HCT116 (cell line): ENCODE results near the gene DCTN3. TPM values are rescaled to one million over a fixed set of nuclear protein-coding genes. Genes with fewer than 3 reads are reported as not detected.

Experiments
- ATAC-seq: fragments of 200-7000 bp; cut with Tn5 transposase; 2 replicates; pipeline ENCODE4 v1.9.1; 2020; ENCODE audit warnings: mild to moderate bottlenecking, moderate library complexity
- BruUV-seq: library from RNA; stranded (reverse); fragments of 400-500 nt; replicated peaks from 2 replicates; lab custom pipeline; 2021; lab: Mats Ljungman, UMichigan
- CTCF ChIA-PET: fragments of 300-600 bp; sonication (Branson Sonifier 250); formaldehyde crosslinking; loops from one replicate; lab custom pipeline; 2021; ENCODE audit warnings: antibody characterized with exemption; lab: Charles Lee
- POLR2A ChIA-PET: fragments of 300-600, 350-600 bp; sonication (Branson Sonifier 250); formaldehyde crosslinking; loops from one replicate; lab custom pipeline; 2021; ENCODE audit warnings: antibody characterized with exemption; lab: Charles Lee
- RAD21 ChIA-PET, 2 experiments: fragments of 300-600 bp; sonication (Branson Sonifier 250); formaldehyde crosslinking; loops; one replicate each; lab custom pipeline; 2023; ENCODE audit warnings: low total read pairs in 2 of 2; ENCODE audit not compliant: uncharacterized antibody in 2 of 2, unreplicated experiment in 2 of 2, low non-redundant PET in 1 of 2; lab: Charles Lee
- DNase-seq: peaks from one replicate; pipeline ENCODE4 v3.0.0-alpha.2; 2010; ENCODE audit warnings: low read depth, low spot score
- H2AFZ ChIP-seq: fragments of 200-600 bp; shearing (Covaris generic), sonication (generic); 2 replicates; pipeline ENCODE4 v1.6.1; 2017; ENCODE audit warnings: low read depth, mixed run types, mixed read lengths, antibody characterized with exemption, low read length; ENCODE audit not compliant: poor library complexity, severe bottlenecking
- H3K27ac ChIP-seq: 2 replicates; pipeline ENCODE4 v1.5.1; 2012; ENCODE audit warnings: low read depth, low read length
- H3K27me3 ChIP-seq: fragments of 200-600 bp; sonication (generic); 2 replicates; pipeline ENCODE4 v1.6.1; 2016; ENCODE audit warnings: mixed run types, low read length, mixed read lengths; ENCODE audit not compliant: insufficient read depth
- H3K36me3 ChIP-seq, 2 experiments: fragments of 200-500 bp in 1 of 2; fragments of 200-600 bp in 1 of 2; sonication (Bioruptor generic) in 1 of 2; sonication (generic) in 1 of 2; 2 replicates each; pipeline versions ENCODE4 v1.5.1 to v1.6.1; 2014 to 2016; ENCODE audit warnings: low read length in 2 of 2, inconsistent platforms in 1 of 2, mixed read lengths in 1 of 2, mixed run types in 1 of 2; ENCODE audit not compliant: insufficient read depth in 2 of 2, control insufficient read depth in 1 of 2
- H3K4me1 ChIP-seq, 2 experiments: fragments of 200-600 bp in 1 of 2; sonication (generic) in 1 of 2; 2 replicates each; pipeline versions ENCODE4 v1.5.1 to v1.6.1; 2012 to 2017; ENCODE audit warnings: low read length in 2 of 2, inconsistent platforms in 1 of 2, mild to moderate bottlenecking in 1 of 2, mixed read lengths in 1 of 2, mixed run types in 1 of 2, moderate library complexity in 1 of 2; ENCODE audit not compliant: insufficient read depth in 2 of 2, control insufficient read depth in 1 of 2
- H3K4me2 ChIP-seq: fragments of 200-600 bp; sonication (generic); 2 replicates; pipeline ENCODE4 v1.6.1; 2017; ENCODE audit warnings: mixed run types, low read length, mixed read lengths
- H3K4me3 ChIP-seq, 2 experiments: fragments of 200-600 bp in 1 of 2; sonication (generic) in 1 of 2; replicated peaks in 1 of 2; 2 replicates each; pipeline ENCODE4 v1.5.1; 2011 to 2016; ENCODE audit warnings: low read length in 2 of 2, control low read depth in 1 of 2, low read depth in 1 of 2, mild to moderate bottlenecking in 1 of 2, mixed read lengths in 1 of 2, mixed run types in 1 of 2
- H3K79me2 ChIP-seq: fragments of 200-600 bp; sonication (generic); 2 replicates; pipeline ENCODE4 v1.6.1; 2017; ENCODE audit warnings: mild to moderate bottlenecking, mixed run types, low read length, moderate library complexity, mixed read lengths; ENCODE audit not compliant: insufficient read depth
- H3K9ac ChIP-seq: fragments of 200-600 bp; sonication (generic); 2 replicates; pipeline ENCODE4 v1.6.1; 2016; ENCODE audit warnings: low read length, mixed read lengths
- H3K9me2 ChIP-seq: fragments of 200-600 bp; sonication (generic), shearing (Covaris generic); 2 replicates; pipeline ENCODE4 v1.6.1; 2017; ENCODE audit warnings: mixed run types, mild to moderate bottlenecking, moderate library complexity; ENCODE audit not compliant: insufficient read depth
- H3K9me3 ChIP-seq, 2 experiments: fragments of 200-500 bp in 1 of 2; fragments of 200-600 bp in 1 of 2; sonication (Bioruptor generic) in 1 of 2; sonication (generic) in 1 of 2; 2 replicates each; pipeline ENCODE4 v1.6.1; 2014 to 2017; ENCODE audit warnings: low read length in 2 of 2, mixed read lengths in 2 of 2, inconsistent platforms in 1 of 2, low read depth in 1 of 2, mild to moderate bottlenecking in 1 of 2, mixed run types in 1 of 2, moderate library complexity in 1 of 2; ENCODE audit not compliant: control insufficient read depth in 1 of 2, insufficient read depth in 1 of 2
- H4K20me1 ChIP-seq: fragments of 200-600 bp; sonication (generic), shearing (Covaris generic); 2 replicates; pipeline ENCODE4 v1.6.1; 2017; ENCODE audit warnings: mixed run types, mild to moderate bottlenecking, moderate library complexity; ENCODE audit not compliant: insufficient read depth
- CBX3 ChIP-seq: IDR thresholded peaks from 2 replicates; pipeline ENCODE4 v1.6.1; 2012; ENCODE audit warnings: low read depth
- CEBPB ChIP-seq: IDR thresholded peaks from 2 replicates; pipeline ENCODE4 v1.6.1; 2012; ENCODE audit warnings: low read depth
- EZH2 ChIP-seq: fragments of 200-600 bp; sonication (generic); IDR thresholded peaks from 2 replicates; pipeline ENCODE4 v1.6.1; 2017; ENCODE audit warnings: antibody characterized with exemption, mixed run types
- EZH2phosphoT487 ChIP-seq: fragments of 200-600 bp; IDR thresholded peaks from 2 replicates; pipeline ENCODE4 v1.6.1; 2018; ENCODE audit warnings: antibody characterized with exemption, borderline replicate concordance
- JUND ChIP-seq: IDR thresholded peaks from 2 replicates; pipeline ENCODE4 v1.6.1; 2012
- POLR2A ChIP-seq: IDR thresholded peaks from 2 replicates; pipeline ENCODE4 v1.7.0; 2011; ENCODE audit warnings: borderline replicate concordance; ENCODE audit not compliant: insufficient read depth, insufficient read length; ENCODE audit errors: extremely low read depth
- SP1 ChIP-seq: IDR thresholded peaks from 2 replicates; pipeline ENCODE4 v1.6.1; 2012; ENCODE audit warnings: low read depth
- SRF ChIP-seq: IDR thresholded peaks from 2 replicates; pipeline ENCODE4 v1.6.1; 2012; ENCODE audit warnings: low read depth
- ZFX ChIP-seq: fragments of 450-650 bp; IDR thresholded peaks from 2 replicates; pipeline ENCODE4 v1.6.1; 2017
- intact Hi-C: fragments of 100-400 bp; cut with micrococcal nuclease; formaldehyde crosslinking; loops from 2 replicates; pipeline ENCODE4 v1.10.0; 2022
- total RNA-seq: library from RNA; stranded (reverse); gene quantifications from one replicate; pipeline ENCODE4 v1.2.1, GENCODE V29; 2021; ENCODE audit not compliant: unreplicated experiment
- TF ChIP-seq, protein P1 (sequence below): IDR thresholded peaks from 2 replicates; pipeline ENCODE4 v1.6.1; 2011; ENCODE audit warnings: mild to moderate bottlenecking, low read length, moderate library complexity; ENCODE audit not compliant: insufficient replicate concordance; ENCODE audit errors: extremely low read depth
- TF ChIP-seq, protein P2 (sequence below), 3 experiments: fragments of 200-600 bp in 1 of 3; sonication (generic) in 1 of 3; IDR thresholded peaks in 2 of 3; conservative IDR thresholded peaks in 1 of 3; 2 replicates each; pipeline ENCODE4 v1.5.1; 2012 to 2017; ENCODE audit warnings: low read depth in 2 of 3, low read length in 2 of 3, antibody characterized with exemption in 1 of 3, borderline replicate concordance in 1 of 3, control low read depth in 1 of 3, mild to moderate bottlenecking in 1 of 3, mixed read lengths in 1 of 3, mixed run types in 1 of 3, moderate library complexity in 1 of 3; ENCODE audit not compliant: insufficient read depth in 1 of 3
- TF ChIP-seq, protein P3 (sequence below): IDR thresholded peaks from 2 replicates; pipeline ENCODE4 v1.6.1; 2012
- TF ChIP-seq, protein P4 (sequence below): IDR thresholded peaks from 2 replicates; pipeline ENCODE4 v1.6.1; 2012; ENCODE audit warnings: low read depth

Gene DCTN3
- total RNA-seq, 1 experiment from 2014 or later: 64.0 TPM

DNA sequence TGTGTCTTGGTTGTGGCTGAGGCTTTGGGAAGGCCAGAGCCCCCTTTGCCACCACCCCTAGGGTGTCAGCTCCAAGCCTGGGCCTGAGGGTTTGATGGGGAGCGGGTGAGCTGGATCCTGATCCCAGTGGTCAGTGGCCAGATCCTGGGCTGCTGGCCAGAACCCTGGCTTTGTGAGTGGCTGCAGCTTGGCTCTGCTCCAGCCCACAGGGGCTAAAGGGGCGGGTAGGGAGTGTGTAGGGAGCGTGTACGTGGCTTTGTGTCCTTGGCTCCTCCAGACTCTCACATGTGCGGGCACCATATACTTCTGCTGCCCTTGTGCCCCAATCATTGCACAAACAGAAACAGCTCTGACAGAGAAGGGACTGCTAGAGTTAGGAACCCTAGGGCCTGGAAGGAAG lies 30.5 kb upstream of the DCTN3 start:
- H3K4me1 ChIP-seq: peaks cover 24 to 49% of the 10 kb centered on the region in 2 experiments
- H3K9me2 ChIP-seq: no peaks in the 10 kb centered on the region
- H2AFZ ChIP-seq: no peak overlapping the region
- BruUV-seq: no TSS peak
- peaks cover 0 to 6% of the 10 kb centered on the region in 2 experiments; a peak in 1 of 4 replicates for H3K36me3 ChIP-seq
- ATAC-seq: no peak
- TF ChIP-seq JUND: no peak
- TF ChIP-seq, protein P1, sequence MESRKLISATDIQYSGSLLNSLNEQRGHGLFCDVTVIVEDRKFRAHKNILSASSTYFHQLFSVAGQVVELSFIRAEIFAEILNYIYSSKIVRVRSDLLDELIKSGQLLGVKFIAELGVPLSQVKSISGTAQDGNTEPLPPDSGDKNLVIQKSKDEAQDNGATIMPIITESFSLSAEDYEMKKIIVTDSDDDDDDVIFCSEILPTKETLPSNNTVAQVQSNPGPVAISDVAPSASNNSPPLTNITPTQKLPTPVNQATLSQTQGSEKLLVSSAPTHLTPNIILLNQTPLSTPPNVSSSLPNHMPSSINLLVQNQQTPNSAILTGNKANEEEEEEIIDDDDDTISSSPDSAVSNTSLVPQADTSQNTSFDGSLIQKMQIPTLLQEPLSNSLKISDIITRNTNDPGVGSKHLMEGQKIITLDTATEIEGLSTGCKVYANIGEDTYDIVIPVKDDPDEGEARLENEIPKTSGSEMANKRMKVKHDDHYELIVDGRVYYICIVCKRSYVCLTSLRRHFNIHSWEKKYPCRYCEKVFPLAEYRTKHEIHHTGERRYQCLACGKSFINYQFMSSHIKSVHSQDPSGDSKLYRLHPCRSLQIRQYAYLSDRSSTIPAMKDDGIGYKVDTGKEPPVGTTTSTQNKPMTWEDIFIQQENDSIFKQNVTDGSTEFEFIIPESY: no peak
- ChIA-PET CTCF (interaction anchor here (0.9 to 1.4 kb wide), 3 partner anchors 15 to 110 kb away, joined by 3 to 4 read pairs (median 4); no protein-coding TSS in a partner anchor), POLR2A (no interaction called here), RAD21 (no interaction called here)
- no peak overlapping the region; the same call in 1 of the 2 replicates for H3K9ac ChIP-seq
- H3K27ac ChIP-seq: 0 out of 2 replicates have a peak overlapping the region, but pooled peaks have one; percentile 50
- H3K27me3 ChIP-seq: no peaks in the 10 kb centered on the region
- peak overlapping the region; percentile 83 for H3K4me2 ChIP-seq
- intact Hi-C loops: no loop called here
- peak overlapping the region in 1 of 2 experiments; percentile 61; a peak in 1 of 4 replicates for H3K4me3 ChIP-seq
- DNase-seq: no peak
- no peaks in the 10 kb centered on the region for H4K20me1 ChIP-seq
- H3K79me2 ChIP-seq: peaks cover 6% of the 10 kb centered on the region; the same call in 1 of the 2 replicates
- no peaks in the 10 kb centered on the region for H3K9me3 ChIP-seq

DNA sequence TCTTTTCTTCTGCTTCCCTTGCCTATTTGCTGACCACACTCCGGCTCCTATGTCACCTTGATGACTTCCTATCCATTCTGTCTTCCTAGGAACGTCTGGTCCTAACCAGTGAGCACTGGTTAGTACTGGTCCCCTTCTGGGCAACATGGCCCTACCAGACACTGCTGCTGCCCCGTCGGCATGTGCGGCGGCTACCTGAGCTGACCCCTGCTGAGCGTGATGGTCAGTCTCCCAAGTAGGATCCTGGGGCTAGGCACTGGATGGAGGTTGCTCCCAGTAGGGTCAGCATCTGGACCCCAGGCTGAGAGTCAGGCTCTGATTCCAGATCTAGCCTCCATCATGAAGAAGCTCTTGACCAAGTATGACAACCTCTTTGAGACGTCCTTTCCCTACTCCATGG lies 28.4 kb upstream of the DCTN3 start:
- POLR2A ChIA-PET: no interaction called here
- H3K9ac ChIP-seq: no peak overlapping the region
- peaks cover 0 to 6% of the 10 kb centered on the region in 2 experiments; a peak in 1 of 4 replicates for H3K36me3 ChIP-seq
- H4K20me1 ChIP-seq: no peaks in the 10 kb centered on the region
- peaks cover 25 to 54% of the 10 kb centered on the region in 2 experiments for H3K4me1 ChIP-seq
- no TSS peak for BruUV-seq
- H3K4me3 ChIP-seq: no peak overlapping the region
- H3K4me2 ChIP-seq: no peak overlapping the region
- CTCF ChIA-PET: no interaction called here
- no peaks in the 10 kb centered on the region for H3K9me2 ChIP-seq
- no peaks in the 10 kb centered on the region for H3K27me3 ChIP-seq
- RAD21 ChIA-PET: no interaction called here
- no peak for ATAC-seq
- no peaks in the 10 kb centered on the region for H3K9me3 ChIP-seq
- H2AFZ ChIP-seq: no peak overlapping the region
- no peak for DNase-seq
- H3K79me2 ChIP-seq: peaks cover 6% of the 10 kb centered on the region; the same call in 1 of the 2 replicates
- intact Hi-C loops: no loop called here
- H3K27ac ChIP-seq: no peak overlapping the region
- TF ChIP-seq CEBPB (no peak), JUND (no peak), EZH2phosphoT487 (no peak), CBX3 (no peak), ZFX (no peak), SRF (no peak), SP1 (no peak), POLR2A (no peak), EZH2 (no peak)
- TF ChIP-seq, protein P2, sequence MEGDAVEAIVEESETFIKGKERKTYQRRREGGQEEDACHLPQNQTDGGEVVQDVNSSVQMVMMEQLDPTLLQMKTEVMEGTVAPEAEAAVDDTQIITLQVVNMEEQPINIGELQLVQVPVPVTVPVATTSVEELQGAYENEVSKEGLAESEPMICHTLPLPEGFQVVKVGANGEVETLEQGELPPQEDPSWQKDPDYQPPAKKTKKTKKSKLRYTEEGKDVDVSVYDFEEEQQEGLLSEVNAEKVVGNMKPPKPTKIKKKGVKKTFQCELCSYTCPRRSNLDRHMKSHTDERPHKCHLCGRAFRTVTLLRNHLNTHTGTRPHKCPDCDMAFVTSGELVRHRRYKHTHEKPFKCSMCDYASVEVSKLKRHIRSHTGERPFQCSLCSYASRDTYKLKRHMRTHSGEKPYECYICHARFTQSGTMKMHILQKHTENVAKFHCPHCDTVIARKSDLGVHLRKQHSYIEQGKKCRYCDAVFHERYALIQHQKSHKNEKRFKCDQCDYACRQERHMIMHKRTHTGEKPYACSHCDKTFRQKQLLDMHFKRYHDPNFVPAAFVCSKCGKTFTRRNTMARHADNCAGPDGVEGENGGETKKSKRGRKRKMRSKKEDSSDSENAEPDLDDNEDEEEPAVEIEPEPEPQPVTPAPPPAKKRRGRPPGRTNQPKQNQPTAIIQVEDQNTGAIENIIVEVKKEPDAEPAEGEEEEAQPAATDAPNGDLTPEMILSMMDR (IDR thresholded peaks at IDR 0.05 in 2 of 3, conservative IDR thresholded peaks at IDR 0.05 in 1 of 3; ENCODE audit: borderline replicate concordance in 1 of 3, insufficient read depth in 1 of 3, low read depth in 2 of 3, low read length in 2 of 3): no peak
- TF ChIP-seq, protein P3, sequence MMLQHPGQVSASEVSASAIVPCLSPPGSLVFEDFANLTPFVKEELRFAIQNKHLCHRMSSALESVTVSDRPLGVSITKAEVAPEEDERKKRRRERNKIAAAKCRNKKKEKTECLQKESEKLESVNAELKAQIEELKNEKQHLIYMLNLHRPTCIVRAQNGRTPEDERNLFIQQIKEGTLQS: no peak
- TF ChIP-seq, protein P4, sequence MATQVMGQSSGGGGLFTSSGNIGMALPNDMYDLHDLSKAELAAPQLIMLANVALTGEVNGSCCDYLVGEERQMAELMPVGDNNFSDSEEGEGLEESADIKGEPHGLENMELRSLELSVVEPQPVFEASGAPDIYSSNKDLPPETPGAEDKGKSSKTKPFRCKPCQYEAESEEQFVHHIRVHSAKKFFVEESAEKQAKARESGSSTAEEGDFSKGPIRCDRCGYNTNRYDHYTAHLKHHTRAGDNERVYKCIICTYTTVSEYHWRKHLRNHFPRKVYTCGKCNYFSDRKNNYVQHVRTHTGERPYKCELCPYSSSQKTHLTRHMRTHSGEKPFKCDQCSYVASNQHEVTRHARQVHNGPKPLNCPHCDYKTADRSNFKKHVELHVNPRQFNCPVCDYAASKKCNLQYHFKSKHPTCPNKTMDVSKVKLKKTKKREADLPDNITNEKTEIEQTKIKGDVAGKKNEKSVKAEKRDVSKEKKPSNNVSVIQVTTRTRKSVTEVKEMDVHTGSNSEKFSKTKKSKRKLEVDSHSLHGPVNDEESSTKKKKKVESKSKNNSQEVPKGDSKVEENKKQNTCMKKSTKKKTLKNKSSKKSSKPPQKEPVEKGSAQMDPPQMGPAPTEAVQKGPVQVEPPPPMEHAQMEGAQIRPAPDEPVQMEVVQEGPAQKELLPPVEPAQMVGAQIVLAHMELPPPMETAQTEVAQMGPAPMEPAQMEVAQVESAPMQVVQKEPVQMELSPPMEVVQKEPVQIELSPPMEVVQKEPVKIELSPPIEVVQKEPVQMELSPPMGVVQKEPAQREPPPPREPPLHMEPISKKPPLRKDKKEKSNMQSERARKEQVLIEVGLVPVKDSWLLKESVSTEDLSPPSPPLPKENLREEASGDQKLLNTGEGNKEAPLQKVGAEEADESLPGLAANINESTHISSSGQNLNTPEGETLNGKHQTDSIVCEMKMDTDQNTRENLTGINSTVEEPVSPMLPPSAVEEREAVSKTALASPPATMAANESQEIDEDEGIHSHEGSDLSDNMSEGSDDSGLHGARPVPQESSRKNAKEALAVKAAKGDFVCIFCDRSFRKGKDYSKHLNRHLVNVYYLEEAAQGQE: no peak
